HCT116 (cell line): Measurements from ENCODE around the gene ASGR1. TPM values are rescaled to one million over a fixed set of nuclear protein-coding genes. Genes with fewer than 3 reads are reported as not detected.

Experiments used
- ATAC-seq: fragments of 200-7000 bp; cut with Tn5 transposase; 2 replicates; pipeline ENCODE4 v1.9.1; 2020; ENCODE audit warnings: mild to moderate bottlenecking, moderate library complexity
- BruUV-seq: library from RNA; stranded (reverse); fragments of 400-500 nt; replicated peaks from 2 replicates; lab custom pipeline; 2021; lab: Mats Ljungman, UMichigan
- CTCF ChIA-PET: fragments of 300-600 bp; sonication (Branson Sonifier 250); formaldehyde crosslinking; loops from one replicate; lab custom pipeline; 2021; ENCODE audit warnings: antibody characterized with exemption; lab: Charles Lee
- POLR2A ChIA-PET: fragments of 300-600, 350-600 bp; sonication (Branson Sonifier 250); formaldehyde crosslinking; loops from one replicate; lab custom pipeline; 2021; ENCODE audit warnings: antibody characterized with exemption; lab: Charles Lee
- RAD21 ChIA-PET, 2 experiments: fragments of 300-600 bp; sonication (Branson Sonifier 250); formaldehyde crosslinking; loops; one replicate each; lab custom pipeline; 2023; ENCODE audit warnings: low total read pairs in 2 of 2; ENCODE audit not compliant: uncharacterized antibody in 2 of 2, unreplicated experiment in 2 of 2, low non-redundant PET in 1 of 2; lab: Charles Lee
- DNase-seq: peaks from one replicate; pipeline ENCODE4 v3.0.0-alpha.2; 2010; ENCODE audit warnings: low read depth, low spot score
- H2AFZ ChIP-seq: fragments of 200-600 bp; shearing (Covaris generic), sonication (generic); 2 replicates; pipeline ENCODE4 v1.6.1; 2017; ENCODE audit warnings: low read depth, mixed run types, mixed read lengths, antibody characterized with exemption, low read length; ENCODE audit not compliant: poor library complexity, severe bottlenecking
- H3K27ac ChIP-seq: 2 replicates; pipeline ENCODE4 v1.5.1; 2012; ENCODE audit warnings: low read depth, low read length
- H3K27me3 ChIP-seq: fragments of 200-600 bp; sonication (generic); 2 replicates; pipeline ENCODE4 v1.6.1; 2016; ENCODE audit warnings: mixed run types, low read length, mixed read lengths; ENCODE audit not compliant: insufficient read depth
- H3K36me3 ChIP-seq, 2 experiments: fragments of 200-500 bp in 1 of 2; fragments of 200-600 bp in 1 of 2; sonication (Bioruptor generic) in 1 of 2; sonication (generic) in 1 of 2; 2 replicates each; pipeline versions ENCODE4 v1.5.1 to v1.6.1; 2014 to 2016; ENCODE audit warnings: low read length in 2 of 2, inconsistent platforms in 1 of 2, mixed read lengths in 1 of 2, mixed run types in 1 of 2; ENCODE audit not compliant: insufficient read depth in 2 of 2, control insufficient read depth in 1 of 2
- H3K4me1 ChIP-seq, 2 experiments: fragments of 200-600 bp in 1 of 2; sonication (generic) in 1 of 2; 2 replicates each; pipeline versions ENCODE4 v1.5.1 to v1.6.1; 2012 to 2017; ENCODE audit warnings: low read length in 2 of 2, inconsistent platforms in 1 of 2, mild to moderate bottlenecking in 1 of 2, mixed read lengths in 1 of 2, mixed run types in 1 of 2, moderate library complexity in 1 of 2; ENCODE audit not compliant: insufficient read depth in 2 of 2, control insufficient read depth in 1 of 2
- H3K4me2 ChIP-seq: fragments of 200-600 bp; sonication (generic); 2 replicates; pipeline ENCODE4 v1.6.1; 2017; ENCODE audit warnings: mixed run types, low read length, mixed read lengths
- H3K4me3 ChIP-seq, 2 experiments: fragments of 200-600 bp in 1 of 2; sonication (generic) in 1 of 2; replicated peaks in 1 of 2; 2 replicates each; pipeline ENCODE4 v1.5.1; 2011 to 2016; ENCODE audit warnings: low read length in 2 of 2, control low read depth in 1 of 2, low read depth in 1 of 2, mild to moderate bottlenecking in 1 of 2, mixed read lengths in 1 of 2, mixed run types in 1 of 2
- H3K79me2 ChIP-seq: fragments of 200-600 bp; sonication (generic); 2 replicates; pipeline ENCODE4 v1.6.1; 2017; ENCODE audit warnings: mild to moderate bottlenecking, mixed run types, low read length, moderate library complexity, mixed read lengths; ENCODE audit not compliant: insufficient read depth
- H3K9ac ChIP-seq: fragments of 200-600 bp; sonication (generic); 2 replicates; pipeline ENCODE4 v1.6.1; 2016; ENCODE audit warnings: low read length, mixed read lengths
- H3K9me2 ChIP-seq: fragments of 200-600 bp; sonication (generic), shearing (Covaris generic); 2 replicates; pipeline ENCODE4 v1.6.1; 2017; ENCODE audit warnings: mixed run types, mild to moderate bottlenecking, moderate library complexity; ENCODE audit not compliant: insufficient read depth
- H3K9me3 ChIP-seq, 2 experiments: fragments of 200-500 bp in 1 of 2; fragments of 200-600 bp in 1 of 2; sonication (Bioruptor generic) in 1 of 2; sonication (generic) in 1 of 2; 2 replicates each; pipeline ENCODE4 v1.6.1; 2014 to 2017; ENCODE audit warnings: low read length in 2 of 2, mixed read lengths in 2 of 2, inconsistent platforms in 1 of 2, low read depth in 1 of 2, mild to moderate bottlenecking in 1 of 2, mixed run types in 1 of 2, moderate library complexity in 1 of 2; ENCODE audit not compliant: control insufficient read depth in 1 of 2, insufficient read depth in 1 of 2
- H4K20me1 ChIP-seq: fragments of 200-600 bp; sonication (generic), shearing (Covaris generic); 2 replicates; pipeline ENCODE4 v1.6.1; 2017; ENCODE audit warnings: mixed run types, mild to moderate bottlenecking, moderate library complexity; ENCODE audit not compliant: insufficient read depth
- CBX3 ChIP-seq: IDR thresholded peaks from 2 replicates; pipeline ENCODE4 v1.6.1; 2012; ENCODE audit warnings: low read depth
- EZH2phosphoT487 ChIP-seq: fragments of 200-600 bp; IDR thresholded peaks from 2 replicates; pipeline ENCODE4 v1.6.1; 2018; ENCODE audit warnings: antibody characterized with exemption, borderline replicate concordance
- MAX ChIP-seq: IDR thresholded peaks from 2 replicates; pipeline ENCODE4 v1.6.1; 2012
- POLR2A ChIP-seq: IDR thresholded peaks from 2 replicates; pipeline ENCODE4 v1.7.0; 2011; ENCODE audit warnings: borderline replicate concordance; ENCODE audit not compliant: insufficient read depth, insufficient read length; ENCODE audit errors: extremely low read depth
- REST ChIP-seq: IDR thresholded peaks from 2 replicates; pipeline ENCODE4 v1.6.1; 2012; ENCODE audit warnings: low read depth
- YY1 ChIP-seq: IDR thresholded peaks from 2 replicates; pipeline ENCODE4 v1.6.1; 2011; ENCODE audit warnings: low read length, low read depth, moderate library complexity, mild to moderate bottlenecking; ENCODE audit not compliant: insufficient replicate concordance; ENCODE audit errors: extremely low read depth
- ZBTB33 ChIP-seq: IDR thresholded peaks from 2 replicates; pipeline ENCODE4 v1.6.1; 2011; ENCODE audit warnings: mild to moderate bottlenecking, low read length, moderate library complexity; ENCODE audit not compliant: insufficient replicate concordance; ENCODE audit errors: extremely low read depth
- intact Hi-C: fragments of 100-400 bp; cut with micrococcal nuclease; formaldehyde crosslinking; loops from 2 replicates; pipeline ENCODE4 v1.10.0; 2022
- total RNA-seq: library from RNA; stranded (reverse); gene quantifications from one replicate; pipeline ENCODE4 v1.2.1, GENCODE V29; 2021; ENCODE audit not compliant: unreplicated experiment

ASGR1 gene
- total RNA-seq, 1 experiment from 2014 or later: 1.2 TPM

DNA sequence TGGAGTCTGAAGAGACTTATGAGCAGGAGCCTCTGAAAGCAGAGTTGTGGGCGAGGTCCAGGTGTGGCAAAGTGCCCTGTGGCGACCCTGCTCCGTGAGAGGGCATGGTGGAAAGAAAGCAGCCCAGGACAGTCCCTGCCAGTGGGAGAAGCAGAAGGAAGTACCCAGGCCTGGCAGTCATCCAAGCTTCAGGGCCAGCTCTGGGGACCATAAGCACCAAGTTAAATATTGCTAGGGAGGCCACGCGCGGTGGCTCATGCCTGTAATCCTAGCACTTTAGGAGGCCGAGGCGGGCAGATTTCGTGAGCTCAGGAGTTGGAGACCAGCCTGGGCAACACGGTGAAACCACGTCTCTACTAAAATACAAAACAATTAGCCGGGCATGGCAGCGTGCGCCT lies 4.9 kb upstream of the ASGR1 start:
- intact Hi-C loops: no loop called here
- H3K27ac ChIP-seq: no peak overlapping the region
- POLR2A ChIA-PET: no interaction called here
- H3K79me2 ChIP-seq: no peaks in the 10 kb centered on the region
- no peaks in the 10 kb centered on the region for H4K20me1 ChIP-seq
- TF ChIP-seq POLR2A (no peak), YY1 (no peak), CBX3 (no peak), MAX (no peak), EZH2phosphoT487 (no peak), ZBTB33 (no peak), REST (no peak)
- H3K36me3 ChIP-seq: no peaks in the 10 kb centered on the region
- H3K27me3 ChIP-seq: no peaks in the 10 kb centered on the region
- H3K4me3 ChIP-seq: no peak overlapping the region
- ATAC-seq: no peak
- no peak for DNase-seq
- RAD21 ChIA-PET: no interaction called here
- H2AFZ ChIP-seq: no peak overlapping the region
- H3K9ac ChIP-seq: no peak overlapping the region
- H3K9me2 ChIP-seq: no peaks in the 10 kb centered on the region
- H3K9me3 ChIP-seq: no peaks in the 10 kb centered on the region
- H3K4me2 ChIP-seq: no peak overlapping the region
- CTCF ChIA-PET: interaction anchor here (1.0 kb wide), 1 partner anchor 132 kb away, joined by 3 read pairs; no protein-coding TSS in a partner anchor
- BruUV-seq: no TSS peak
- no peaks in the 10 kb centered on the region; a peak in 1 of 4 replicates for H3K4me1 ChIP-seq
